HG03432 (cell line): Measurements from ENCODE around the gene MED7.
A peak's percentile ranks its signal among the peaks of the same experiment; 100 is the strongest.
"Not testable (repeated sequence)": the region's sequence is repeated elsewhere in the genome, so short reads cannot be mapped to it uniquely, and the experiment has no call there.

ENCODE experiments used
- ATAC-seq: cut with Tn5 transposase; IDR thresholded peaks from one replicate; pipeline ENCODE4 v1.9.1; 2021; ENCODE audit warnings: mild to moderate bottlenecking, moderate library complexity; ENCODE audit not compliant: unreplicated experiment

MED7 gene, protein sequence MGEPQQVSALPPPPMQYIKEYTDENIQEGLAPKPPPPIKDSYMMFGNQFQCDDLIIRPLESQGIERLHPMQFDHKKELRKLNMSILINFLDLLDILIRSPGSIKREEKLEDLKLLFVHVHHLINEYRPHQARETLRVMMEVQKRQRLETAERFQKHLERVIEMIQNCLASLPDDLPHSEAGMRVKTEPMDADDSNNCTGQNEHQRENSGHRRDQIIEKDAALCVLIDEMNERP

DNA sequence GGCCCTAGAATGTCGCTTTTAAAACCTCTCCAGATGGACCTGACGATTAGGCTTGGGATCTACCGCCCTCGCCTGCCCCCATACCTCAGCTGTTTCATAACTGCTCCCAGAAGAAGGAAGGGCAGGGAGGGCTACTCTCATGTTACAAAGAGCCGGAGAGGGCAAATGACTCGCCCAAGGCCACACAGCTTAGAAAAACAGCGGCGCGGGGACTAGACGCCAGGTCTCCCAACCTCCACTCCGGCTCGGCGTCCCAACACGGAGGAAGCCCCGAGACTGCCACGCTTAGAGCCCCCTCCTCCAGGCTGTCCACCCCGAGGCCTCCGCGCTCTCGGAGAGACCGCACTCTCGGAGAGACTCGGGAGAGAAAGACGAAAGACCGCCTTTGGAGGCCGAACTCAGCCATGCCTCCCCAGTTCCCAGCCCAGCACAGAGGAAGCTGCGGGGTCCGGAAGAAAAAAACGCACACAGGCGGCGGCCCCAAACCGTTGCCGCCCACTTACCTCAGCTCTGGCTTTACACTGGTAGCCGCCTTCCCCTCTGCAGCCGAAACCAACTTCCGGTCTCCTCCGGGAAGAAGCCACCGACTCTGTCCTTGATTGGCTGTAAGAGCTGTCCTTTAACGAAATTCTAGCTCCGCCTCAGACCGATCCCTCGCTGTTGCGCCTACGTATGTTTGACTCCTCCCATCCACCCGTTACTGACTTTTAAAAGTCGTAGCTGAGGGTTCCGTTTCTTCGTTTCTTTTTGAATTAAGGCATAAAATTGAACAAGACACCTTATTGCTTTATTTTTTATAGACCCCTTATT, at the start of gene MED7:
MED7 (minus strand) TSS at position 549 of the 810 bp plus-strand sequence. CDS start 3,434 bp downstream, outside the sequence.
- peak; percentile 99 for ATAC-seq

DNA sequence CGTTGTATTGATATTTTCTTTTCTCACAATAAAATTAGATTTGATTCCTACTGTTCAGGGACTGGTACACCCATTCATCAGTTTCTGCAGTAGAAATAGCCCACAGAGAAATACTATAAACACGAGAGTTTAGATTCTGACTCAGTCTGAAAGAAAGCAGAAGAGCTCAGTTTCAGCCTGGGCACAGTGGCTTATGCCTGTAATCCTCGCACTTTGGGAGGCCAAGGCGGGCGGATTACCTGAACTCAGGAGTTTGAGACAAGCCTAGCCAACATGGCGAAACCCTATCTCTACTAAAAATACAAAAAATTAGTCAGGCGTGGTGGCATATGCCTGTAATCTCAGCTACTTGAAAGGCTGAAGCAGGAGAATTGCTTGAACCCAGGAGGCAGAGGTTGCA, 46.6 kb upstream of the MED7 start:
- ATAC-seq: peak; percentile 93

DNA sequence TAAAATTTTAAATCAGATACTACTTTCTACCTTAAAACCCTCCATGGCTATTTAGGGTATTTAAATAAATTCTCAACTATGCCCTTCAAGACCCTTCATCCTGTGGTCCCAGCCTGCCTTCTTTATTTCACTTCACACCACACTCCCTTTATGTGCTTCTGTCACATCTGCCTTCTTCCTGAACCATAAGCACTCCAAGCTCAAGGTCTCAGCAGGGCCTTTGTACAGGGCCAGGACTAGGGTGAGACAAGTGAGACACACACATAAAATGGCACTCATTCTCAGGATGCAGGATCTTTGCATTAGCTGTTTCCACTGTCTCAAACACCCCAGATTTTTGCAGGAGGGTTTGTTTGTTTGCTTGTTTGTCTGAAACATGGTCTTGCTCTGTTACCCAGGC, 45.6 kb upstream of the MED7 start:
- ATAC-seq: no peak

DNA sequence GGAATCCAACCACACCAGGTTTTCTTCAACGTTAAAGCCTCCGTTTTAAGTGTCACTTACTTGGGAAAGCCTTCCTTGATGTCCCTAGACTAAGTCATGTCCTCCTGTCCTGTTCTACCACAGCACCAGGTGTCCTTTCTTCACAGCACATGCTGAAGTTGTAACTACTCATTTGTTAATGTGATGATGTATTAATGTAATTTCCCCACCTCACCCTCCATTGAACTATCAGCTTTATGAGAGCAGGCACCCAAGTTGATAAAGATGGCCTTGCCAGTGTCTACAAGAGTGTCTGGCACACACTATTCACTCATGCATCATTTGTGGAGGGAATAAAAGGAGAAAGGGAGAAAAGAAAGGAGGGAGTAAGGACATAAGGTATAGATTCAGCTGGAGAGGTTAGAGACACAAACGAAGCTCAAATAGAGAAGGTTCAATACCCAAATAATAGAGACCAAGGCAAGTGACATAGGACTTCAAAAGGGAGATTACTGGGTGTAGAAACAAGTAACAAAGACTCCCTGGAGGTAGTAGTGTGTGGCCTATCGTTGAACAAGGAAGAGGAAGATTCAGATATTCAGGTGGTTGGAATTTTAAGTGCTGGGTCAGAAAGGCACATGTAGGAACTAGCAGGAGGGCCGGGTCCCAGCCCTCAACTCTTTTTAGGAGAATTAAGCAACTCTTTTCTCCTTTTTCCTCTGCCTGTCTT, 44.5 kb upstream of the MED7 start:
- no peak for ATAC-seq

DNA sequence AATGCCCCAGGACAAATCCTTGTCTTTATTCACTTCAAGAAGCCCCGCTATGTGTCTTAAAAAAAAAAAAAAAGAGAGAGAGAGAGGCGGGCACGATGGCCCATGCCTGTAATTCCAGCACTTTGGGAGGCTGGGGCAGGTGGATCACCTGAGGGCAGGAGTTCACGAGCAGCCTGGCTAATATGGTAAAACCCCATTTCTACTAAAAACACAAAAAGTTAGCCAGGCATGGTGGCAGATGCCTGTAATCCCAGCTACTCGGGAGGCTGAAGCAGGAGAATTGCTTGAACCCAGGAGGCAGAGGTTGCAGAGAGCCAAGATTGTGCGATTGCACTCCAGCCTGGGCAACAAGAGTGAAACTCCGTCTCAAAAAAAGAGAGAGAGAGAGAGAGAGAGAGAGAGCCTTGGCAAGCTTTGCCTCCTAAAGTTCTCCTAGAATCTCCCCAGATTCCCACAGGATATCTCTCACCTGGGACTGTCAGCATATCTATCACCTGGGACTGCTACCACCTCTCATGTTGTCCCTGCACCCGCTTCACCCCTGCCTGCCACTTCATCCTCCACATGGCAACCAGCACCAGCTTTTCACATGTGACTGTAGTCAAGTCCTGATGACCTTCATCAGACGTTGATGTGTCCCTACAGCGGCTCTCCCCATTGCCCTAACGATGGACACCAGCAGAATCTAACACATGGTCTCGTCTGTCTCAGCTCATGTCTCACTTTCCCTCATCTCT, 43.8 kb upstream of the MED7 start:
- ATAC-seq: no peak

DNA sequence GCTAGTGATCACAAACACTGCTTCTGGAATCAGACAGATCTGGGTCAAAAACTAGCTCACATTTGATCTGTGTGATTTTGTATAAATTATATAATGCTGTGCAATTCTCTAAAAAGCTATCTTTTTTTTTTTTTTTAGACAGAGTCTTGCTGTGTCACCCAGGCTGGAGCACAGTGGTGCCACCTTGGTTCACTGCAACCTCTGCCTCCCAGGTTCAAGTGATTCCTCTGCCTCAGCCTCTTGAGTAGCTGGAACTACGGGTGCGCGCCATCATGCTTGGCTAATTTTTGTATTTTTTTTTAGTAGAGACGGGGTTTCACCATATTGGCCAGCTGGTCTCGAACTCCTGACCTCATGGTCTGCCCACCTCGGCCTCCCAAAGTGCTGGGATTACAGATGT, 42.5 kb upstream of the MED7 start:
- ATAC-seq: not testable (repeated sequence)

DNA sequence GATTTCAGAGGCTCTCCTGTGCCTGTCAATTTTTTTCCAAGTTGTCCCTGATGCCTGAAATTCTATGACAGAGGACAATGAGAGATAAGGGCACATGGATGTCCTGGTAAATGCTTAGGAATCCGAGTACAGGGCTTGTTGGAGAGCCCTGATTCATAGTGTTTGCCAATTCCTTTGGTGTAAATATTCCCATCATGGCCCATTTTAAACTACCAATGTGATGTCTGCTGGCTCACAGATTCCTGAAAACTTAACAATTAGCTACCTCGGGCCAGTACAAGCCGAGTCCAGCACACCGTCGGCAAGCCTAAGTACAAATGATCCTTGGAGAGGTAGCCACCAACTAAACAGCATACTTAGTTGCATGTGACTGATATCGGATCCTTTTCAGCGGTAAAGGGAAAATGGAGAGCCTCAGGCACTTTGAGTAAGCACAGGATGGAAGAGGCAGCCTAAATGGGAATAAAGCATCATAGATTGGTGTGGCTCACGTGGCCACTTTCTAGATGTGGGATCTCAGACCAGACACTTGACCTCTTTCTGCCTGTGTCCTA, 41.5 kb upstream of the MED7 start:
- no peak for ATAC-seq

DNA sequence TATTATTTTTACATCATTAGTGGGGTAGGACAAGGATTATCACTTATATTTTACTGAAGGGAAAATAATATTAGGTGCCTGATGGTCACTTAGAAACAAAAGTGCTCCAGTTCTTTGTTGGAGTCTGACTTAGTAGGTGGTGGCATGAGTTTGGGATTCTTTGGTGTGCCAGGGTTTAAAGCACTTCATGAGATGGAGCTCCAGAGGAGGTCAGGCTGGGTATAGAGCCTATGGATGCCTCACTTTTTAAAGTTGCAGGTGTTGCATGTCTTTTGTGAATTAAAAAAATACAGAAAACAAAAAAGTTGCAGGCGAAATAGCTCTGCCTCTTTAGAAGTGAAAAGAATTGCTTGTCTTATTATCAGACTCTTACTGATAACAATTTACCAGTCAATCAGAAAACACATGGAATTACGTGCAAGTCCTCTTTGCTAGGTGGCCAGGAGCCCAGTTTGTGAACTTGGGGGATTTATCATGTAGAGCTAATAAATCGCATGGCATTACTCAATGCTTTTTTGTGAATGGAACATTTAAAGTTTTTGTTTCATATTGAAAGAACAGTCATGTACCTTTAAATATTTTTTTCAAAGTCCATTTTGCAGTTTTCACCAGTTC, 39.6 kb upstream of the MED7 start:
- no peak for ATAC-seq

DNA sequence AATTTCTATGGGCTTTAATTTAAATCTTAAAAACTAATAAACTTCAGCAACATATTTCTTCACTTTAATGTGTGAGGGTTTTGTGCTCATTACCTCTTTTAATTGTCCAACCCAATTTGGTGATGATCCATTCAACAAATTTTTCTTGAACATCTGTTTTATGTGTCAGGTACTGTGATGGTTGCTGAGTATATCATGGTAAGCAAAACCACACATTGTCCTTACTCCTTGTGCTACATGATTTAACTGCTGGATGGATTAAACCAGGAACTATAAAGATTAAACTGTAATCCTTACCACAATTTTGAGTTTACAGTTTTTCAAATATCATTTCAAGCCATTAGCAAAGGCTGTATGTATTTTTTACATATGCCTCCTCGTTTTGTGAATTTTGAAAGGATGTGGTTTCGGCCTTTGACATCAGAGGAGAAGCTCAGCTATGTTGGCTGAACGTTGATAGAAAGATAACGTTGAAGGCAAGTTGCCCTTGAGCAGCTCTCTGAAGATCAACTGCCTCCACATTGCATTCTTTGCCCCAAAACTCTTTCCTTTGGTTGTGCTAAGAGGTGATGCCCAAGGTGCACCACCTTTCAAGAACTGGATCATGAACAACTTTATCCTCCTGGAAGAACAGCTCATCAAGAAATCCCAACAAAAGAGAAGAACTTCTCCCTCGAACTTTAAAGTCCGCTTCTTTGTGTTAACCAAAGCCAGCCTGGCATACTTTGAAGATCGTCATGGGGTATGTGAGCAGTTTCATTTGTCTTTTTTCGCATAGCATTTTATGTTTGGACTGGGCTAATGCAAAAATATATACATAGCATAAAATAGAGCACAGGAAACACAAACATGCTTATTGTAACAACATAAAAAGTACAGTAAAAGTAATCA, 38.0 kb upstream of the MED7 start, which contains the start of gene ITK:
ITK (plus strand) TSS at position 467 of the 891 bp plus-strand sequence; CDS start at position 605, 138 bp downstream.
- no peak for ATAC-seq

DNA sequence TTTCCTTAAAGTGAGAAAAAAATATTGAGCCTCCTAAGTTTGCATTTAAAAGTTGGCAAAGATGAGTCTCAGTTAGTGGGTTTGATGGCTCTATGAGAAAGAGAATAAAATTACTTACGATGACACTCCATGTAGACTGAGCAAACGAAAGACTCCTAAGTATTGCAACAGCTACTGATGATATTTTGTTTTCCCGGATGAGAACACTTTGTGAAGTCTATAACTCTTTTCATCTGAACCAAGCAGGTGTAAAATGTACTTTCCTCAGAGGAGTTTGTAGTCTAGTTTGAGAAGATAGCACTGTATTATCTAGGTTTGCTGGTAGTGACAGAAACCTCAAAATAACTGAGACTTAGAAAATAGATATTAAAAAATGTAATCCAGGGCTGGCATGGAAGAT, 36.3 kb upstream of the MED7 start:
- ATAC-seq: no peak

DNA sequence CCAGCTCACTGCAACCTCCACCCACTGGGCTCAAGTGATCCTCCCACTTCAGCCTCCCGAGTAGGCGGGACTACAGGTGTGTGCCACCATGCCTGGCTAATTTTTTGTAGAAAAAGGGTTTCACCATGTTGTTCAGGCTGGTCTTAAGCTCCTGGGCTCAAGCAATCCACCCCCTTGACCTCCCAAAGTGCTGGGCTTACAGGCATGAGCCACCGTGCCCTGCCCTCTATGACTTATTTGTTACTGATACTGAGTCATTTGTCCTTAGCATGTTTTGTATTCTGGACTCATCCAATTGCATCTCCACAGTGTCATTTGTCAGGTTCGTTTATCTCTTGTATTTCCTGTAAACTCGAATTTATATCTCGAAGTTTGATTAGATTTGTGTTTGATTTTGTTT, 35.3 kb upstream of the MED7 start:
- no peak for ATAC-seq

DNA sequence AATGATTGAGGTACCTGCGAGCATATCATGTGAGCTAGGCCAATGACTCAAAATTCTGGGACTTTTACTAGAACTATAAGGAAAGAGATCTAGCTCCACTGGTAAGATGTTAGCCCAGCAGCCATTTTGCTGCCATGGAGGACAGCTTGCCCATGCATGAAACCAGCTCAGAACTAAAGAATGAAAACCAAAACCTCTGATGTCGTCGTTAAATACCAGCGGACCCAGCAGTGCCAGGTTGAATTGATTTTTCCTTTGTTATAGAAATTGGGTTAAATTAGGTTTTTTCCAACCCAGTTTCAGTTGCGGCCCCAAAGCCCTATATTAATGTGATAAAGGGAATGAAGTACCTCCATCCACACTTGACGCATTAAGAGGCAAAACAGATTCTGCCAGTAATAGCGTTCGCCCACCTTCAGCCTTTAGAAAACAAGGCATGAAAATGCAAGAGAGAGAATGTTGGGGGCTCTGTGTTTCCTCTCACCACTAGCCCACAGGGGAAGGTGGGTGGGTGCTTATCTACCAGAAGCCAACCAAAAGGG, 32.5 kb upstream of the MED7 start:
- no peak for ATAC-seq

DNA sequence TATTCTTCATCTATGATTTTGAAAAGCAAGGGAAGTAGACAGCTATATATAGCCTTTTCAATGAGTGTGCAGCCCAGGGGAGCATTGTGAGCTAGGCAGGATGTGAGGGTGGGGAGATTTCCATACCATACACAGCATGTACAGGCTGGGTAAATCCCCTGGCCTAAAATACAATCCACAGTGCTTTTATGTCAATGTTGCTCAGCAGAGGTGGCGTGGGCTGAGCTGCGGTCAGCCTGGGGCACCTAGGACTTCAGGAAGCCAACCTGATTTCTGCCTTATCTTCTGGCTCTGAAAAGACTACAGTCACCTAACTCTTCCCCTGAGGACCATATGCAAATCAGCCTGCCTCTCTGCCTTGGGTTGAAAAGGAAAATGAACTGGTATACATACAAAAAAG, 29.7 kb upstream of the MED7 start:
- peak; percentile 99 for ATAC-seq

DNA sequence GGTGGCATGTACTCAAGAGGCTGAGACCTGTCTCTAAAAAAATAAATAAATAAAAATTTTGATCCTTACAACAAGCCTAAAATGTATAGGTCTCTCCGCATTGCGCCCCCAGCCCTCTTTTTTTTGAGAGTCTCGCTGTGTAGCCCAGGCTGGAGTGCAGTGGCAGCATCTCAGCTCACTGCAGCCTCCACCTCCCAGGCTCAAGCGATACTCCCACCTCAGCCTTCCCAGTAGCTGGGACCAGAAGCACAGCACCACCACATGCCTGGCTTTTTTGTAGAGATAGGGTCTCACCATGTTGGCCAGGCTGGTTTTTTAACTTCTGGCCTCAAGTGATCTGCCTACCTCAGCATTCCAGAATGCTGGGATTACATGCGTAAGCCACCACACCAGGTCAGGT, 25.6 kb upstream of the MED7 start:
- ATAC-seq: no peak

DNA sequence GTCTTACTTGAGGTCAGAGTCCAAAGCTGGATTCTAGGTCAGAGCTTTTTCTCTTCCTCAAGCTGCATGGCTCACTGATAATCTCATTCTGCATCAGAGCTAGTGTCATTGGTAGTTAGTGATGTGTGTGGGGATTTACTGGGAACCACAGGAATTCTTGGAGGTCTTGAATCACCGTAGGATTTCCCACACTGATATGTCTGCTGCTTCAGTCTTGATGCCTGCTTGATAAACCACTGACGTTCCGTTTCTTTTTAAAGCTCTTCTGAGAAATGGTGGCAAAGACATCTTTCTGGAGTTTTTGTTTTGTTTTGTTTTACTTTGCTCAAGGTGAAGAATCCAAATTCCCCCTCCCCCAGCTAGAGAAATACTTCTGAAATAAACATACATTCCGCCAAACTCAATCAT, 24.6 kb upstream of the MED7 start:
- ATAC-seq: peak; percentile 56

DNA sequence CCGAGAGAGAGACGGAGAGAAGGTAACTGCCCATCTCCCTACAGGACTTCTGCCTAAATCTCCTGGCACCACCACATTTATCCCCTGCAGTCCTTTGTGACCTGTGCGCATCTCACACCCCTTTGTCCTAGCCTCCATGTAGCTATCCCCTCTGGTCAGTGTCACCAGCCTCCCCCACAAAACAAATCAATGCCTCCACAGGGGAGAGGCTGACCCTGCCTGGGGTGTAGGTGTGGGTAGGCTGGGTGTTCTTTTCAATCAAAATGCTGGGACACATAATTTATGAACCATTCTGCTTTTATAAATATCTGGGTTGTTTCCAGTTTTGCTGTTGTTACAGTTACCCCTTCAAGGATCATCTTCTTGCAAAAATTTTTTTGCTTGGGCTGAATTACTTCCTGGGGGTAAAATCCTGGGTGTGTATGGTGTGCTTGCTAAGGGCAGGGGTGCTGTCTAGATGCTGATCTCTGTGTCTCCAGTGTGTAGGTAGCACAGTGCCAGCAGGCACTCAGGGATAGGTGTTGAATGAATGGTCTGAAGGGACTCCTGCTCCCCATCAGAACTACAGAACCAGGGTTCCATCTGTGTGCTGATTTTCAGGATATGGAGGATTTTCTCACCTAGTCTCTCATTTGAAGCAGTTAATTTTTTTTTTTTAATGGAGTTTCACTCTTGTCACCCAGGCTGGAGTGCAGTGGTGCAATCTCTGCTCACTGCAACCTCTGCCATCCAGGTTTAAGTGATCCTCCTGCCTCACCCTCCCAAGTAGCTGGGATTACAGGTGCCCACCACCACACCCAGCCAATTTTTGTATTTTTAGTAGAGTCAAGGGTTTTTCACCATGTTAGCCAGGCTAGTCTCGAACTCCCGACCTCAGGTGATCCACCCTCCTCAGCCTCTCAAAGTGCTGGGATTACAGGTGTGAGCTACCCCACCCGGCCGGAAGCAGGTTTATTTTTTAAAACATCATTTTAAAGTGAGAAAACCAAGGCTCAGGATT, 23.8 kb upstream of the MED7 start, which contains the start of gene GARIN3:
GARIN3 (minus strand) TSS at position 51 of the 1,000 bp plus-strand sequence. CDS start 96 bp downstream, outside the sequence.
- ATAC-seq: no peak

DNA sequence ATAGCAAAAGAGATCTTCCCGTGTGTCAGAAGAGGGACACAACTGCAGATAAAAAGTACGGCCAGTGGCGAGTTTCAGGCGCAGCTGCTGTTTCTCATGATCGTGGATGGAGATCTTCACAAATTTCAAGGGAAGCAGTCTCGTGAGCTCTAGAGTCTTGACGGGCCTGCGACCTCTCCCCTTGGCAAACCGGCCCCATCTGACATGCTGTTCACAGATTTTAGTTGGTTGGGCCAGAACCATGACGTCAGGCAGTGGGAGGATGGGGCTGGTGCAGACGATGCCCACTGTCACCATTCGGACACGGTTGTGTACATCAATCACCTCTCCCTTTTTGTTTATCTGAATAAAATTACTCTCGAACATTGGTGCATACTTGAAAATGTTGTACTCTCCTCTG, 23.0 kb upstream of the MED7 start:
- ATAC-seq: no peak

DNA sequence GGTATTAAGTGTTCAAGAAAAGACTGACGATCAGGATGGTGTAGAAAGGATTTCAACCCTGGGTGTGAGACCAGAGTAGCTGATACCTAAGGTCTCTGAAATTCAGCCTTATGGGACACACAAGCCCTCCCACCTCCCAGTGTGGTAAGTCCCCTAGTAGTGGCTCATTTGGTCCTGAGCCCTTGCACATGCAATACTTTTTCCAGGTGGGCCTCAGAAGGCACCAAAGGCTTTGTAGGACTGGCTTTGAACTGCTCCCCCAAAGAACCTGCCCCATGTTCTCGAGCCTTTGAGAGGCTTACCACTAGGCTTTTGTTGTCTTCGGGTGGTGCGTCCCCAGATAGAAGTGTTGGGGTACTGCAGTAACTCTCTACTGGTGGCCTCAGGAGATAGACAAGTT, 22.6 kb upstream of the MED7 start:
- ATAC-seq: no peak
